ENCODE results near the gene COG4. TPM values are rescaled to one million over a fixed set of nuclear protein-coding genes. Genes with fewer than 3 reads are reported as not detected.

Gene COG4
- total RNA-seq, 3 donors from 2014 or later: 36.4 to 46.1 (median 41.3) TPM

DNA sequence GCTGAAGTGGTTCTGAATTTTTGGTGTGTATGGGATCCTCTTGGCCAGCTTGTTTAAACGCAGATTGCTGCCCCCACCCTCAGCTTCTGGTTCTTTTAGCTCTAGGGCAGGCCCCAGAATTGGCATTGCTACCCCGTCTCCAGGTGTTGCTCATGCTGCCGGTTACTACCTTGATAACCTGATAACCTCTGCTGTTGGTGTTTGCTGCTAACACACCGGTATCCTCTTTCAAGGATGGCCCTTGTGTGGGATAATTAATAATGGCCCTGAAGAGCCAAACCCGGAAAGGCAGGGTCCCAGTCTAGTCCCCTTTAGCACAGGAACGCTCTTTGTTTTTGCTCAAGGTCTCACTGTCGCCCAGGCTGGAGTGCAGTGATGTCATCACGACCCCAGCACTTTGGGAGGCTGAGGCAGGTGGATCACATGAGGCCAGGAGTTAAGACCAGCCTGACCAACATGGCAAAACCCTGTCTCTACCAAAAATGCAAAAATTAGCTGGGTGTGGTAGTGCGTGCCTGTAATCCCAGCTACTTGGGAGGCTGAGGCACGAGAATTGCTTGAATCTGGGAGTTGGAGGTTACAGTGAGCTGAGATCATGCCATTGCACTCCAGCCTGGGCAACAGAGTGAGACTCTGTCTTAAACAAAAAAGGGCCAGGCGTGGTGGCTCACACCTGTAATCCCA lies 83.2 kb downstream of the COG4 start:
- no peak for DNase-seq (ENCODE audit: low spot score in 2 of 2)
- intact Hi-C loops (cut with DNase I; ENCODE audit: low total_unique reads): loop anchor here (10.0 kb wide), 1 partner anchor 335 kb away; no protein-coding TSS in a partner anchor

GRCh38 chr16:70438969-70439862 lies 84.1 kb downstream of the COG4 start, which contains the start of gene ST3GAL2:
Gene ST3GAL2, minus strand, starts transcription at chr16:70439100. Its CDS starts 40,570 bp downstream, at chr16:70398530.
- H3K4me3 ChIP-seq: peak within 1 kb of the TSS; percentile 79 to 95 (median 82)
- peak within 1 kb of the TSS; percentile 52 to 88 for H3K27ac ChIP-seq
- no peaks in the 10 kb centered on the region for H3K27me3 ChIP-seq
- TF ChIP-seq CTCF (IDR thresholded peaks at IDR 0.05) (no peak), POLR2A (IDR thresholded peaks at IDR 0.05) (no peak), POLR2AphosphoS5 (IDR thresholded peaks at IDR 0.05) (peak in 2 of 3 donors; percentile 27 to 32)
- intact Hi-C loops (cut with DNase I; ENCODE audit: low total_unique reads): no loop called here
- DNase-seq (ENCODE audit: low spot score in 2 of 2): peak; percentile 81 to 87
- no peaks in the 10 kb centered on the region for H3K9me3 ChIP-seq
- no peaks in the 10 kb centered on the region for H3K36me3 ChIP-seq
- H3K4me1 ChIP-seq: peaks cover 2 to 5% of the 10 kb centered on the region in 2 donors

More for the DNA sequence above, 83.2 kb downstream of the COG4 start:
- Histone ChIP-seq H3K27ac (no peak overlapping the region), H3K36me3 (no peaks in the 10 kb centered on the region), H3K27me3 (no peaks in the 10 kb centered on the region), H3K9me3 (no peaks in the 10 kb centered on the region), H3K4me1 (peaks cover 2 to 5% of the 10 kb centered on the region in 2 donors), H3K4me3 (no peak overlapping the region)
- TF ChIP-seq POLR2A (IDR thresholded peaks at IDR 0.05) (no peak), CTCF (IDR thresholded peaks at IDR 0.05) (no peak), POLR2AphosphoS5 (IDR thresholded peaks at IDR 0.05) (no peak)

DNA sequence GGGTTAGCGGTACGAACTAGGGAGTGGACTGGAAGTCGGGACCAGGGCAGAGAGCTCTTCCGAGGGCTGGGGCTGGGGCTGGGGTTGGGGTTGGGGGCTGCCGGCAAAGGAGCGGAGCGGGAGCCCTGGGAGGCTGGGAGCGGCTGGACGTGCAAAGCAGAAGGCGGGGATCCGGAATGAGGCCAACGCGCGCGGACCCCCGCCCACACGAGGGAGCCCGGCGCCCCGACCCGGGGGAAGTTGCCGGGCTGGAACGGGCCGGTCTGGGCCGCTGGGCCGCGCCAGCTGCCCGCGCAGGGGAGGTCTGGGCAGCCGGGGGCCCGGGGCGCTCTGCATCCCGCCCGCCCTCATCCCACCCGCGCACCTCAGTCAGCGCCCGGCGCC lies 84.8 kb downstream of the COG4 start:
- no peaks in the 10 kb centered on the region for H3K27me3 ChIP-seq
- TF ChIP-seq CTCF (IDR thresholded peaks at IDR 0.05) (no peak), POLR2A (IDR thresholded peaks at IDR 0.05) (no peak), POLR2AphosphoS5 (IDR thresholded peaks at IDR 0.05) (no peak)
- no peaks in the 10 kb centered on the region for H3K9me3 ChIP-seq
- peak overlapping the region; percentile 52 to 88 for H3K27ac ChIP-seq
- H3K4me1 ChIP-seq: peaks cover 7 to 11% of the 10 kb centered on the region in 2 donors
- peak overlapping the region; percentile 79 to 95 (median 82) for H3K4me3 ChIP-seq
- H3K36me3 ChIP-seq: no peaks in the 10 kb centered on the region
- intact Hi-C loops (cut with DNase I; ENCODE audit: low total_unique reads): no loop called here
- no peak for DNase-seq (ENCODE audit: low spot score in 2 of 2)

GRCh38 chr16:70437582-70438557 lies 85.5 kb downstream of the COG4 start:
- H3K27ac ChIP-seq: peak overlapping the region; percentile 52 to 88
- H3K27me3 ChIP-seq: no peaks in the 10 kb centered on the region
- H3K36me3 ChIP-seq: no peaks in the 10 kb centered on the region
- no peaks in the 10 kb centered on the region for H3K9me3 ChIP-seq
- TF ChIP-seq POLR2AphosphoS5 (IDR thresholded peaks at IDR 0.05) (no peak), CTCF (IDR thresholded peaks at IDR 0.05) (no peak), POLR2A (IDR thresholded peaks at IDR 0.05) (no peak)
- intact Hi-C loops (cut with DNase I; ENCODE audit: low total_unique reads): no loop called here
- H3K4me1 ChIP-seq: peaks cover 12 to 17% of the 10 kb centered on the region in 2 donors
- H3K4me3 ChIP-seq: peak overlapping the region; percentile 79 to 95 (median 82)
- no peak for DNase-seq (ENCODE audit: low spot score in 2 of 2)

Data from breast epithelium (tissue), 4 donors.